ENCODE data around the gene PGS1. TPM values are rescaled to one million over a fixed set of nuclear protein-coding genes. Genes with fewer than 3 reads are reported as not detected.

PGS1 gene
- total RNA-seq, 6 experiments from 2014 or later: 20.2 to 26.1 (median 24.5) TPM

- Mint-ChIP-seq H3K27me3 (ENCODE audit: insufficient read depth) (peaks cover 17% of the 10 kb centered on the region), H3K4me1 (ENCODE audit: low read depth) (no peaks in the 10 kb centered on the region; the same call in 1 of the 2 replicates), H3K4me3 (no peak overlapping the region), H3K27ac (no peak overlapping the region), H3K9me3 (no peaks in the 10 kb centered on the region), H3K36me3 (ENCODE audit: low read depth) (peaks cover 9% of the 10 kb centered on the region)
- TF ChIP-seq CTCF (IDR thresholded peaks at IDR 0.05): no peak
- no peak for DNase-seq
Measured at GRCh38 chr17:78433013-78433727, 54.7 kb downstream of the PGS1 start.

- peaks cover 19% of the 10 kb centered on the region for H3K27me3 Mint-ChIP-seq (ENCODE audit: insufficient read depth)
- H3K27ac Mint-ChIP-seq: no peak overlapping the region
- H3K4me3 Mint-ChIP-seq: no peak overlapping the region
- H3K36me3 Mint-ChIP-seq (ENCODE audit: low read depth): peaks cover 9% of the 10 kb centered on the region
- peaks cover 4% of the 10 kb centered on the region; the same call in 1 of the 2 replicates for H3K9me3 Mint-ChIP-seq
- DNase-seq: no peak
- H3K4me1 Mint-ChIP-seq (ENCODE audit: low read depth): no peaks in the 10 kb centered on the region; the same call in 1 of the 2 replicates
- no peak for TF ChIP-seq CTCF (IDR thresholded peaks at IDR 0.05)
Measured at GRCh38 chr17:78433780-78434335, 55.4 kb downstream of the PGS1 start.

GRCh38 chr17:78434455-78435329, 56.2 kb downstream of the PGS1 start:
- Mint-ChIP-seq H3K9me3 (peaks cover 5% of the 10 kb centered on the region; the same call in 1 of the 2 replicates), H3K4me3 (no peak overlapping the region), H3K27ac (no peak overlapping the region), H3K36me3 (ENCODE audit: low read depth) (peaks cover 5% of the 10 kb centered on the region), H3K27me3 (ENCODE audit: insufficient read depth) (peaks cover 20% of the 10 kb centered on the region), H3K4me1 (ENCODE audit: low read depth) (no peaks in the 10 kb centered on the region; the same call in 1 of the 2 replicates)
- no peak for TF ChIP-seq CTCF (IDR thresholded peaks at IDR 0.05)
- no peak for DNase-seq

GRCh38 chr17:78435330-78436005, 57.0 kb downstream of the PGS1 start:
- Mint-ChIP-seq H3K9me3 (peaks cover 5% of the 10 kb centered on the region; the same call in 1 of the 2 replicates), H3K4me1 (ENCODE audit: low read depth) (no peaks in the 10 kb centered on the region; the same call in 1 of the 2 replicates), H3K27ac (no peak overlapping the region), H3K27me3 (ENCODE audit: insufficient read depth) (peaks cover 20% of the 10 kb centered on the region), H3K4me3 (no peak overlapping the region), H3K36me3 (ENCODE audit: low read depth) (no peaks in the 10 kb centered on the region)
- DNase-seq: no peak
- TF ChIP-seq CTCF (IDR thresholded peaks at IDR 0.05): no peak
